ENCODE measurements around the gene GLIS1.
"Not testable (repeated sequence)": the region's sequence is repeated elsewhere in the genome, so short reads cannot be mapped to it uniquely, and the experiment has no call there.

Gene GLIS1

GRCh38 chr1:53574621-53575020, 164.3 kb downstream of the GLIS1 start:
- DNase-seq = no peak

- no peak for DNase-seq
Measured at GRCh38 chr1:53573931-53574330, 165.0 kb downstream of the GLIS1 start.

GRCh38 chr1:53573522-53573921, 165.4 kb downstream of the GLIS1 start:
- DNase-seq = no peak

- DNase-seq = peak; percentile 67
Measured at GRCh38 chr1:53572815-53573173, 166.2 kb downstream of the GLIS1 start.

GRCh38 chr1:53572065-53572814, 166.7 kb downstream of the GLIS1 start:
- DNase-seq = peak; percentile 94

GRCh38 chr1:53568540-53568939, 170.4 kb downstream of the GLIS1 start:
- no peak for DNase-seq

- no peak for DNase-seq
Measured at GRCh38 chr1:53567851-53568250, 171.1 kb downstream of the GLIS1 start.

- no peak for DNase-seq
Measured at GRCh38 chr1:53567450-53567849, 171.5 kb downstream of the GLIS1 start.

- DNase-seq = no peak
Measured at GRCh38 chr1:53563611-53564010, 175.4 kb downstream of the GLIS1 start.

GRCh38 chr1:53562981-53563379, 176.0 kb downstream of the GLIS1 start:
- DNase-seq = no peak

- no peak for DNase-seq
Measured at GRCh38 chr1:53562291-53562980, 176.5 kb downstream of the GLIS1 start.

GRCh38 chr1:53561503-53562105, 177.4 kb downstream of the GLIS1 start:
- DNase-seq = no peak

- DNase-seq = no peak
Measured at GRCh38 chr1:53560581-53561502, 178.1 kb downstream of the GLIS1 start.

GRCh38 chr1:53559854-53560580, 178.9 kb downstream of the GLIS1 start:
- no peak for DNase-seq

- no peak for DNase-seq
Measured at GRCh38 chr1:53559391-53559815, 179.6 kb downstream of the GLIS1 start.

- DNase-seq = no peak
Measured at GRCh38 chr1:53558739-53559315, 180.1 kb downstream of the GLIS1 start.

GRCh38 chr1:53557830-53558738, 180.9 kb downstream of the GLIS1 start:
- no peak for DNase-seq

- no peak for DNase-seq
Measured at GRCh38 chr1:53557369-53557768, 181.6 kb downstream of the GLIS1 start.

- no peak for DNase-seq
Measured at GRCh38 chr1:53556657-53557227, 182.2 kb downstream of the GLIS1 start.

GRCh38 chr1:53555620-53556326, 183.2 kb downstream of the GLIS1 start:
- DNase-seq = not testable (repeated sequence)
